Caco-2 (cell line): Measurements from ENCODE around the gene PCDHGC4. TPM values are rescaled to one million over a fixed set of nuclear protein-coding genes. Genes with fewer than 3 reads are reported as not detected.

Experiments
- BruUV-seq: library from RNA; stranded (reverse); fragments of 400-500 nt; replicated peaks from 2 replicates; lab custom pipeline; 2021; lab: Mats Ljungman, UMichigan
- CTCF ChIA-PET: fragments of 300-600 bp; sonication (Branson Sonifier 250); formaldehyde crosslinking; loops from one replicate; lab custom pipeline; 2022; ENCODE audit warnings: antibody characterized with exemption; lab: Charles Lee
- POLR2A ChIA-PET: fragments of 300-600 bp; sonication (Branson Sonifier 250); formaldehyde crosslinking; loops from one replicate; lab custom pipeline; 2022; ENCODE audit warnings: antibody characterized with exemption; lab: Charles Lee
- DNase-seq, 2 experiments: peaks; one replicate each; pipeline versions ENCODE4 v3.0.0 to v3.0.0-alpha.2; 2020 to 2022
- H3K27me3 ChIP-seq: replicated peaks from 2 replicates; pipeline ENCODE4 v1.6.0; 2011; ENCODE audit warnings: low read length; ENCODE audit not compliant: control insufficient read depth, insufficient read depth
- H3K36me3 ChIP-seq: 2 replicates; pipeline ENCODE4 v1.5.1; 2011; ENCODE audit warnings: low read length; ENCODE audit not compliant: control insufficient read depth, insufficient read depth
- H3K4me1 ChIP-seq: fragments of 250-450 bp; sonication (Bioruptor Pico); 2 replicates; pipeline ENCODE4 v1.5.1; 2020; ENCODE audit warnings: mild to moderate bottlenecking
- H3K4me3 ChIP-seq: 2 replicates; pipeline ENCODE4 v1.5.1; 2011; ENCODE audit warnings: low read depth, mild to moderate bottlenecking, control low read depth, low read length
- H3K9me3 ChIP-seq: fragments of 250-450 bp; sonication (Bioruptor Pico); 2 replicates; pipeline ENCODE4 v1.5.1; 2020; ENCODE audit warnings: mild to moderate bottlenecking, moderate library complexity
- H3K27ac Mint-ChIP-seq: one replicate; pipeline ENCODE4 v1.8.0; 2022; ENCODE audit warnings: mixed read lengths; ENCODE audit not compliant: unreplicated experiment
- H3K27me3 Mint-ChIP-seq: one replicate; pipeline ENCODE4 v1.8.0; 2022; ENCODE audit warnings: mixed read lengths; ENCODE audit not compliant: insufficient read depth, unreplicated experiment
- H3K36me3 Mint-ChIP-seq: one replicate; pipeline ENCODE4 v1.8.0; 2022; ENCODE audit warnings: mild to moderate bottlenecking, mixed read lengths; ENCODE audit not compliant: insufficient read depth, unreplicated experiment
- H3K4me1 Mint-ChIP-seq: one replicate; pipeline ENCODE4 v1.8.0; 2022; ENCODE audit warnings: low read depth, mixed read lengths; ENCODE audit not compliant: unreplicated experiment
- H3K4me3 Mint-ChIP-seq: one replicate; pipeline ENCODE4 v1.8.0; 2022; ENCODE audit warnings: mild to moderate bottlenecking, moderate library complexity, mixed read lengths; ENCODE audit not compliant: unreplicated experiment
- H3K9me3 Mint-ChIP-seq: one replicate; pipeline ENCODE4 v1.8.0; 2022; ENCODE audit warnings: mixed read lengths; ENCODE audit not compliant: unreplicated experiment
- intact Hi-C: fragments of 100-400 bp; cut with micrococcal nuclease; formaldehyde crosslinking; loops from one replicate; pipeline ENCODE4 v1.10.0; 2022; ENCODE audit not compliant: unreplicated experiment
- total RNA-seq: library from RNA; stranded (reverse); gene quantifications from 2 replicates; pipeline ENCODE4 v1.2.3, GENCODE V29; 2022
- TF ChIP-seq, protein P1 (sequence below), 2 experiments: fragments of 200-600 bp in 1 of 2; IDR thresholded peaks; 1 replicate in 1 of 2; 2 replicates in 1 of 2; pipeline versions ENCODE4 v1.5.1 to v1.8.0; 2011 to 2022; ENCODE audit warnings: antibody characterized with exemption in 1 of 2, control low read depth in 1 of 2, inconsistent platforms in 1 of 2, low read depth in 1 of 2, low read length in 1 of 2, mild to moderate bottlenecking in 1 of 2, moderate library complexity in 1 of 2; ENCODE audit not compliant: insufficient read depth in 1 of 2, severe bottlenecking in 1 of 2, unreplicated experiment in 1 of 2

Gene PCDHGC4
- total RNA-seq, 1 experiment from 2014 or later: 0.39 TPM

DNA sequence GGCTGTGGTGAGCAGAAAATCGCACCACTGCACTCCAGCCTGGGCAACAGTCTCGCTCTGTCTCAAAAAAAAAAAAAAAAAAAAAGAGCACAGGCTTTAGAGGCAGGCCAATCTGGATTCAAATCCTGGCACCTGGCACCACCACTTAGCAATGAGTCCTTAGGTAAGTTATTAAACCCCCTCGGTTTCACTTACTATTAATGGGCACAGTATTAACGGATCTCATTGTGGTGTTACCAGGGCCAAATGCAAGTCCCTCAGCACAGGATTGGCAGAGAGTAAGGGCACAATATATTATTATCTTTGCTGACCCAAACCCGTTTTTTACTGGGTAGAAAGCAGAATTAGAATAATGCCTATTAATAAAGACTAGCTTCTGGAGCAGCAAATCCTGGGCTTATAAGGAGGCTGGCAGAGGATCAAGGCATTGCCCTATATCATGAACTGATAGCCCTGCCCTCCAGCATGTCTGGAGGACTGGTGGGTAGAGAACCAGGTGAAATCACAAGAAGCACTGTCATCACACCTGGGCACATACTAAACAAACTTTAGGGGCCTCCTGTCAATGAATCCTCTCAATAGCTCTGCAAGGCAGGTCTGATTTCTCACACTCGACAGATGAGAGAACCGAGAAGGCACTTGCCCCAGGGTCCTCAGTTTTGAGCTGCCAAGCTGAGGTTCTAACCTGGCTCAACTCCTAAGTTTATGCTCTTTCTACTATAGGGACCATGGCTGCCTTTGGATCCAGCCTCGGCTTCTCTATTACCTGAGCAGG, 21.7 kb downstream of the PCDHGC4 start:
- peak overlapping the region; percentile 6 for H3K27ac Mint-ChIP-seq
- H3K36me3 ChIP-seq: no peaks in the 10 kb centered on the region
- ChIA-PET POLR2A (no interaction called here), CTCF (interaction anchor here (0.6 kb wide), 1 partner anchor 16 kb away, joined by 3 read pairs; no protein-coding TSS in a partner anchor)
- intact Hi-C loops: no loop called here
- TF ChIP-seq, protein P1, sequence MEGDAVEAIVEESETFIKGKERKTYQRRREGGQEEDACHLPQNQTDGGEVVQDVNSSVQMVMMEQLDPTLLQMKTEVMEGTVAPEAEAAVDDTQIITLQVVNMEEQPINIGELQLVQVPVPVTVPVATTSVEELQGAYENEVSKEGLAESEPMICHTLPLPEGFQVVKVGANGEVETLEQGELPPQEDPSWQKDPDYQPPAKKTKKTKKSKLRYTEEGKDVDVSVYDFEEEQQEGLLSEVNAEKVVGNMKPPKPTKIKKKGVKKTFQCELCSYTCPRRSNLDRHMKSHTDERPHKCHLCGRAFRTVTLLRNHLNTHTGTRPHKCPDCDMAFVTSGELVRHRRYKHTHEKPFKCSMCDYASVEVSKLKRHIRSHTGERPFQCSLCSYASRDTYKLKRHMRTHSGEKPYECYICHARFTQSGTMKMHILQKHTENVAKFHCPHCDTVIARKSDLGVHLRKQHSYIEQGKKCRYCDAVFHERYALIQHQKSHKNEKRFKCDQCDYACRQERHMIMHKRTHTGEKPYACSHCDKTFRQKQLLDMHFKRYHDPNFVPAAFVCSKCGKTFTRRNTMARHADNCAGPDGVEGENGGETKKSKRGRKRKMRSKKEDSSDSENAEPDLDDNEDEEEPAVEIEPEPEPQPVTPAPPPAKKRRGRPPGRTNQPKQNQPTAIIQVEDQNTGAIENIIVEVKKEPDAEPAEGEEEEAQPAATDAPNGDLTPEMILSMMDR (IDR thresholded peaks at IDR 0.05; ENCODE audit: insufficient read depth in 1 of 2, low read depth in 1 of 2, low read length in 1 of 2, severe bottlenecking in 1 of 2, unreplicated experiment in 1 of 2): no peak
- no TSS peak for BruUV-seq
- peaks cover 2% of the 10 kb centered on the region for H3K36me3 Mint-ChIP-seq
- no peaks in the 10 kb centered on the region for H3K9me3 Mint-ChIP-seq
- DNase-seq: no peak
- H3K27me3 ChIP-seq: no peaks in the 10 kb centered on the region
- H3K9me3 ChIP-seq: no peaks in the 10 kb centered on the region
- H3K4me3 Mint-ChIP-seq: no peak overlapping the region
- no peaks in the 10 kb centered on the region for H3K4me1 Mint-ChIP-seq
- H3K4me3 ChIP-seq: no peak overlapping the region
- no peaks in the 10 kb centered on the region for H3K27me3 Mint-ChIP-seq
- H3K4me1 ChIP-seq: no peaks in the 10 kb centered on the region

DNA sequence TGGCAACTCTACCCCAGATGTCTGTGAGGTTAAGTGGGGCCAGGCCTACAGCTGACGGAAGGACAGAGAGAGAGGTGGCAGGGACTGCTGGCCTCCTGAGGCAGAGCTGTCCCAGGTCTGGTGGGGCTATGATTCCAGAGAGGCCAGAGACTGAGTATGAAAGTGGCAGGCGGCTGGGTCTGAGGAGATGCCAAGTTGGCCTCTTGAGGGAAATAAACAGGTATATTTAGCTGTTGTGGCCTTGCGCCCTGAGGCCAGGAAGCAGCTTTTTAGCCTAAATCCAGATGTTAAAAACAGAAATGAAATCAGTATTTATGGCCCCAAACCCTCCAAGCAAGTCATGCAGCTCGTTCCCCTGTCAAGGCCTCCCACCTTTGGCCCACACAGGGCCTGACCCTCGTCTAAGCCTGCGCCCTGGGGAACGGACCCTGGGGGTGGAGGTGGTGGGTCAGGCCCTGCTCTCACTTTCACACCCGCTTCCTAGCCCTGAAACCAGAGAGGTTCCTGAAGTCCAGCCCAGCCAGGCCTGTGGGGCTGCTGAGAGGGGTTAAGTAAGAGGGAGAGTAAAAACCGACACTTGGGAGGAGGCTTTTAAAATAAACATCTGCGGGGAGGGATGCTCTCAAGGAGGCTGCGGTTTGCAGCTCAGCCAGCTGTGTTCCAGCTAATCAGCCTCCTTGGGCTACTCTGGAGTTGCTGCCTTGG, 22.7 kb downstream of the PCDHGC4 start:
- Mint-ChIP-seq H3K9me3 (no peaks in the 10 kb centered on the region), H3K36me3 (peaks cover 12% of the 10 kb centered on the region), H3K4me1 (no peaks in the 10 kb centered on the region), H3K4me3 (no peak overlapping the region), H3K27me3 (no peaks in the 10 kb centered on the region), H3K27ac (peak overlapping the region; percentile 6)
- Histone ChIP-seq H3K27me3 (no peaks in the 10 kb centered on the region), H3K4me1 (no peaks in the 10 kb centered on the region), H3K4me3 (no peak overlapping the region), H3K9me3 (no peaks in the 10 kb centered on the region), H3K36me3 (no peaks in the 10 kb centered on the region; the same call in 1 of the 2 replicates)
- TF ChIP-seq, protein P1 (IDR thresholded peaks at IDR 0.05; ENCODE audit: insufficient read depth in 1 of 2, low read depth in 1 of 2, low read length in 1 of 2, severe bottlenecking in 1 of 2, unreplicated experiment in 1 of 2): no peak
- BruUV-seq: no TSS peak
- ChIA-PET POLR2A (no interaction called here), CTCF (interaction anchor here (0.7 kb wide), 1 partner anchor 65 kb away, joined by 3 read pairs; no protein-coding TSS in a partner anchor)
- no peak for DNase-seq
- intact Hi-C loops: no loop called here

GRCh38 chr5:141508440-141508797, 23.6 kb downstream of the PCDHGC4 start:
- intact Hi-C loops: no loop called here
- no peaks in the 10 kb centered on the region; the same call in 1 of the 2 replicates for H3K36me3 ChIP-seq
- BruUV-seq: no TSS peak
- ChIA-PET CTCF (interaction anchor here (0.7 kb wide), 1 partner anchor 66 kb away, joined by 3 read pairs; no protein-coding TSS in a partner anchor), POLR2A (no interaction called here)
- H3K4me3 ChIP-seq: no peak overlapping the region
- H3K36me3 Mint-ChIP-seq: peaks cover 21% of the 10 kb centered on the region
- DNase-seq: no peak
- no peak overlapping the region for H3K4me3 Mint-ChIP-seq
- TF ChIP-seq, protein P1 (IDR thresholded peaks at IDR 0.05; ENCODE audit: insufficient read depth in 1 of 2, low read depth in 1 of 2, low read length in 1 of 2, severe bottlenecking in 1 of 2, unreplicated experiment in 1 of 2): no peak
- no peak overlapping the region for H3K27ac Mint-ChIP-seq
- H3K9me3 Mint-ChIP-seq: no peaks in the 10 kb centered on the region
- H3K9me3 ChIP-seq: no peaks in the 10 kb centered on the region
- no peaks in the 10 kb centered on the region for H3K27me3 Mint-ChIP-seq
- no peaks in the 10 kb centered on the region for H3K4me1 Mint-ChIP-seq
- no peaks in the 10 kb centered on the region for H3K4me1 ChIP-seq
- H3K27me3 ChIP-seq: no peaks in the 10 kb centered on the region
